Measurements from ENCODE around the gene AUTS2.

Gene AUTS2

DNA sequence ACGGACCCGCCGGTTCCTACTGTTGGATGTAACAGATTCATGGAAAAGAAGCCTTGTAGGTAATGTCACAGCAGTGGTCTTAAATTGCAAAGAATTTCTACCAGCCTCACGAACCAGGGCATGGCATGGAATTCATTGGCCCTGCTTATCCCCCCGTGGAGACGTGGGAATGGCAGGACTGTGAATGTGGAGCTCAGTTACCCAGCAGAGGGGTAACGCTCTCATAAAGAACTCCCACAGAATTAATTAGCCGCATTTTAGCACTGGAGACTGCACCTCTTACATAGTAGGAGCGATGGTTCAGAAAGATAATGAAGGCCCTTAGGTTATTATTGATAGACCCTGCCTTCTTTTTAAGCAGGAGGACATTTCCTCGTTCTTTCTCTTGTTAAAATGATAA lies 715.4 kb downstream of the AUTS2 start:
- no peak for DNase-seq (ENCODE audit: low spot score)

DNA sequence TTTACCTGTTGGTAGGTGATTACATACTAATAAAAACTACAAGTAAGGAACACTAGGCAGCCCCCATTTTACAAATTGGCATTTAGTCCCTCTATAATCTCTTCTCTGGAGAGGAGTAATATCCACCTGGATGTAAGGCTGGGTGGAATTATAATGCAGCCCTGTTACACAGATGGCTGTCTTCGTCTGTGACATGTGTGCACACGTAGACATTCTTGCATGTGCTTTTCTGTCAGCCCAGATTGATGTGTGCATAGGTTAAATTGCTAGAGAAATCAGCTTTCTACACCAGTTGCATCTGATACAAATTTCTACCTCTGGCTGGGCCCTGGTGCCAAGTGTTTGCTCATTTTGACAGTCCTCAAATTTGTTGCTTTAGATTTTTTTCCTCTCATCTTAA lies 715.9 kb downstream of the AUTS2 start:
- DNase-seq (ENCODE audit: low spot score): no peak

DNA sequence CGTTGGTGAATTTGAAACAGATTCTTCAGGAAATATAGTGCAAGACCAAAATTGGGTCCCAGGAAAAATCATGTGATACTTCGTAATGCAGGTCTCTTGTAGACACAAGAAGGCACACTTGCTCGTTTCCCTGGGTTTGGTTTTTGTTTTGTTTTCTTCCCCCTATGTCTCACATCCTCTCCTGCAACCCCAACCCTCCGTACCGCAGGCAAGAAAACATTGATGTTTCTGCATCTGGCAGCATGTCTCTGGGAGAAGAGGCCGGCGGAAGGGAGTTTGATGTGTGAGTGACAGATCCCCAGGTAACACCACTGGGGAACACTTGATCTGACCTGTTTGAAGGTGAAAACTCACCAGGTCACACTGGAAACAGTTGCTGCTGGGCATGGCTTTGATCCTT lies 718.5 kb downstream of the AUTS2 start:
- no peak for DNase-seq (ENCODE audit: low spot score)

DNA sequence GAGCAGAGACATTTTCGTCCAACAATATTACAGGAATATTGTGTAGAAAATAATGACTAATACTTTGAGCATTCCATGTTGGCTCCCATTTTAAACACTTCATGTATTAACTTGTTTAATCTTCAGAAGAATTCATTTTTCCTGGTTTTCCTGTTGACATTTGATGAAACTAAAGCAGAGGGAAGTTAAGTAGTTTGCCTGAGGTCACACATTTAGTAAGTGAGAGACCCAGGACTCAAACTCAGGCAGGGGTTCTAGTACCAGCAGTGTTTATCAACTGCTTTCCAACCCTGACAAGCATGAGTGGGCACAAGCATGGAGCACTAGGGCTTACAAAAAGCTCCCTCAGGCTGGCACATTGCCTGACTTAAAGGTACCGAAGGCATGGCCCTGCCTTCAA lies 719.1 kb downstream of the AUTS2 start:
- no peak for DNase-seq (ENCODE audit: low spot score)

DNA sequence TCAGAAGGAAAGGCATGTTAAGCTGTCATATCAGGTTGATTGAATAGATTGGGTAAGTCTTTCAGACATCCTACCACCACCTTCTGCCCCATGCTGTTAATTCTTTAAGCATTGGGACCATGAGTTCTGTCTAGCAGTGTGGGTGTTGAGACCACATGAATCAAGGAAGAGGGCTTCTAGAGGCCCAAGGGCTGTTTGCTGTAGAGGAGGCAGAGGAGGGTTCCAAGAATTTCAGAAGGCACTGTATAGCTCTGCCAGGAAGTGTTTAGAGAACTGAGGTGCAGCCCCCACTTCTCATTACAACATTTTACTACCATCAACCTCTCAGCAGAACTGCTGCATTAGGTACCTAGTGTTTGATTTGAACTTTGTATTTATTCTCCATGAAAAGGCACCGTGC lies 720.2 kb downstream of the AUTS2 start:
- no peak for DNase-seq (ENCODE audit: low spot score)

DNA sequence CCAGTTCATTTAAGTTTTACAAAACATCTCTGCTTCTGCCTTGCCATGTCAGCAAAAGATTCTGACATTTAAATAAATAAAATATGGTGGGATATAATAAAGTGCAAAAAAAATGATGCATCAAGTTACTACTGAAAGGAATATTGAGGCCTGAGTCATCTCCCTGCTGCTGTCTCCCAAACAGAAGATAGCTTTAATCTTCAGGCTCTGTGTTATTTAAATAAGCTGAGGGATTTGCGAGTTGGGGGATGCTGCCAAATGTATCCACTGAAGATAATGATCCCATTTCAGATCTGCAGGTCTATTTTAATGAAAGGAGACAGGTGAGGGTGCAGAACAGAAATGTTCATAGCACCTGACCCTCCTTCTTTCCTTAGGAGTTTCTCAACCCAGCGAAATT lies 720.8 kb downstream of the AUTS2 start:
- no peak for DNase-seq (ENCODE audit: low spot score)

DNA sequence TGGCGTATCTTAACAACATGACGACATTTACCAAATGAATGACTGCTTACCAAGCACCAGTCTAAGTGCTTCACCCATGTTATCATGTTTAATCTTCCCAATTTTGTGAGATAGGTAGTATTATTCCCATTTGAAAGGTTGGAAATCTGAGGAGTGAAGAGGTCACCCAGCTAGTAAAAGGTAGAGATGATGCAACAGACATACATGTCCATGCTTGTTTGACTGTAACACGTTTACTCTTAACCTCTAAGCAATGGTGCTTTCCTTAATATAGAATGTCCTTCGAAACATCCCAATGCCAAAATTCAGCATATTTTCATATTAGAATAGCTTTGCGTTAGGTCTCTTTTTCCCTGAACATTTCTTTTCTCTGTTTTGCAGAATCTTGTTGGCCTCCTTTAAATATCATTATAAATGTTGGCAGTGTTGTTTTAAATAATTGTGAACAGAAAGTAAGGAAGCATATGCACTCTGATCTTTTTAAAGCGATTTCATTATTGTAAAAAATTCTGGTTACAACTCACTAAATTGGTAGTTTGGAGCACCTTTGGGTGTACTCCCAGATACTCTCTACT lies 722.8 kb downstream of the AUTS2 start:
- DNase-seq (ENCODE audit: low spot score): no peak

DNA sequence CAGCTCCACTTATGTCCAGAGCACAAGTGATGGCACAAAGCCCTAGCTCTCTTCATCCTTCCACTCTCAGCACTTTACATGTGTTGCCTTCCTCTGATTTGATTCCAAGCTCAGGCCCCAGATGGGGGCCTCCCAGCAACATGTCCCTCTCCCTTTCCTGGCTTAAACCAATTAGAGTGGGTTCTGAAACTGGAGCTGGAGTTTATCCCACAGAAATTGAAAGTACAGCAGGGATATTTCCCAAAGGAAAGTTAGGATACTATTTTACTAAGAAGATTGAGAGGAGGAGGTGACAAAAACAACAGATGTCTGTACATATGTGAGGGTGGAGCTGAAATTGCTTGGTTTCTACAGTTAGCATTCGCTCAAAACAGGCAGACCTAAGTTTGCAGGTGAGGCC lies 724.6 kb downstream of the AUTS2 start:
- no peak for DNase-seq (ENCODE audit: low spot score)

DNA sequence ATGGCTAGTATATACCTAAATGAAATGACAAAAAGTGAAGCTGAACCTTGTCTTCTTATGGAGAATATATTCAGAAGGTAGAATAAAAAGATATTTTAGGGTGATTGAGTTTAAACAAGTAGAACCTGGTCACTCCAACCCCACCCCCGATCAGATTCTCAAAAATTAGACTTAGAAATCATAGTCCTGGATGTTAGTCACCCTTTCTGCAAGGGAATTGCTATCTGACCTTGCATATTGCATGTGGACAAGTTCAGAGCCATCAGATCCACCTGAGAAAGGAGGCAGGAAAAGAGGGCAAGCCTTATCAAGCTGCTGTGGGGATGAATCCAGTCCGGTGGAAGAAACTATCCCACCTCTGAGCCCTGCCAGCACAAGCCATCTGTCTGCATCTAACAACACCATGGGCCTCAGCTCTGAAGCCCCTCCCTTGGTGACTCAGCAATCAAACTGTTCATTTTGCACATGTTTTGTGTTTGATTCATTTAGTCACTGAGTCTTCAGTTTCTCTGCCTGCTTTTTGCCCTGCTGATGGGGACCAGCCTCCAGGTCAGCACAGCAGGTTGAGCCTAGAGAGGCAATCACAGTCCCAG lies 727.3 kb downstream of the AUTS2 start:
- peak; percentile 3 for DNase-seq (ENCODE audit: low spot score)

DNA sequence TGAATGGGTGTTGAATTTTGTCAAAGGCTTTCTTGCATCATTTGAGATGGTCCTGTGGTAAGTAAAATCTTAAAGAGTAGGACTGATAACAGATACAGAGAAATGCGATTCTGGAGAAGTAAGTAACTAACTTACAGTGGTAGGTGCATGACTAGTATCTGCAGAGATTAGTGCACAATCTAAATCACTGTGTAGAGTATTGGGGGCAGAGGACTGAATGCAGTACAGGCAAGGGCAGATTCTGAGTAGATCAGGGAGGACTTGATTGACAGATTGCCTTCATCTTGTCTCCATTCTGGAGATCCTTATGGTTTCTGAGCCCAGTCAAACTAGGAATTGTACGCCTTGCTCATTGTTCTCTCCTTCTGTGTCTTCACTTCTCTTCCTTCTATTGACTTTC lies 736.0 kb downstream of the AUTS2 start:
- no peak for DNase-seq (ENCODE audit: low spot score)

DNA sequence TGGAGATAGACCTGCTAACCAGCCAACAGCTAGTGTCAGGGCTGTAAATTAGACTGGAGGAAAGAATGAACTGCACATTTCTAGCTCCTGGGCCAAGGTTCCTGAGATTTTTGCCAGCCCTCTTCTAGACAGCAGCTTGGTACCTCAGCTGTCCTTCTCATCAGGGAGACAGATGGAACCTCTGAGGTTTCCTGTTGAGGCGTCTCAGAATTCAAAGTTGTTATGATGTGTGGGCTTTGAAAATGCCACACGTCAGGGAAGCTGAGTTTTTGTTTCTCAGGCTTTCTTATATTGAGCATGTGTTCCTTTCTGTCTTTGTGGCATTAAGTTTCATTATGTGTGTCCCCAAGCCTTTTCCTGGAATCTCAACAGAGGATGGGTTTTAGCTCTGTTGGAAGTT lies 736.6 kb downstream of the AUTS2 start:
- DNase-seq (ENCODE audit: low spot score): no peak

DNA sequence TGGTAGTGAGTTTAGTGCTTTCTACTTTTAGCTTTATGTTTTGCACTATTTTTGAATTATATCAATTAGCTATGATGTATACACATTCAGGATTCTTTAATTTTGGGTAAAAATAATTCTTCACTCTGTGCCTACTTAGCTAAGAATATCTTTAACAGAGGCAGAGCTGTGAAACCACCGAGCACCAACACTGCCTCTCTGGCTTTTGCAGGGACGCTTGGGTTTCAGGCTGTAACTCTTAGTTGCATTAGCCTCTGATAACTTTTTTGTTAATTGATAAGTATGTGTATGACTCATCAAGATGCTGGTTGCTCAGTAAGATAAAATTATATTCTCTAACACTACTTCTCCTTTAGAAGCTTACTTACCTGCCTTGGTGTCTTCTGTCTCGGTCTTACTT lies 738.3 kb downstream of the AUTS2 start:
- DNase-seq (ENCODE audit: low spot score): no peak

DNA sequence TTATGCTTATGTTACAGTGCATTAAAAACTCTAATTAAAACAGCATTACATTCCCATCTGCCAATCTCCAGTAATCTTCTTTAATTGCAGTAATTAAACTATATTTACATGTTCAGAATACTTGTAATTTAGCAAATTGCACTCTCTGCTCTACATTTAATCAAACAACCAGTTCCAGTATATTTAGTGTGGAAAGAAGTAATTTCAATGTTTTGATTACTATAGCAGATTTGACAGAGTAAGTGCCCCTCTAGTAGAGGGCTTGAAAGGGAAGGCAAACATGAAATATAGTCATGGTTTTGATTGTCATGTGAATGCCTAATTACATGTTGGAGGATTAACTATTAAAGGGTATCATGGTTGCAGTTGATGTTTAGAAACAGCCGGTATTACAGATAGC lies 739.7 kb downstream of the AUTS2 start:
- no peak for DNase-seq (ENCODE audit: low spot score)

DNA sequence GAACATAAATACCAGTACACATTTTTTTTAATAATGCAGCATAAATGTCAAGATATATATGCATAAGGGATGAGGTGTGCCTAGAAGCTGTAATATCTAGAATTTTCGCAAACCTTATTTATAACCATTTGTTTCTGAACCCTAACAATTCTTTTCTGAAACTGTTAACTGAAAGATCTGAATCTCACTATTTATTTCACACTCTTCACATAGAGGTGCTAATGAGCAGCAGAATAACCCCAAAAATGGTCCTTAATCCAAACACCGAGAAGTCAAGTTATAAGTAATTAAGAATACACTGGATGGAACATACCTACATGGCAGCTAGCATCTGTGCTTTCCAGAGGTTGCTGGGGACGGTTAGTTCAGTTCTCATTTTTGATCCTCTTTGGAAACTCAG lies 742.0 kb downstream of the AUTS2 start:
- no peak for DNase-seq (ENCODE audit: low spot score)

DNA sequence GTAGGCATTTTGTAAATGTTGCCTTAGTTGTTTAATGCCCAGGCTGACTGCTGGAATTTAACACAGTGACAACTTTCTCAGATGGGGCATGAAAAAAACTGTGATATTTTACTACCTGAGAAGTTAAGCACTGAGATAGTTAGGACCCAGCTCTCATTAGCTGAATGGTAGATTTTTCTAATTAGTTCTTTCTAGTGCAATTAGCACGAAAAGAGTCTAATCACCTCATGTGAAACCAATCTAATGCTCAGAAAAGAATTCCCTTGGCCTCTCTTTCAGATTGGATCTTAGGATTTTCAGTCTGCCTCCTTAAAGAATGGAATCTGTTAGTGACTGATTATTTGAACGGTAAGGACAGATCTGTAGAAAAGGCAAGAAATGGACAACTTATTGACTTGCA lies 743.2 kb downstream of the AUTS2 start:
- no peak for DNase-seq (ENCODE audit: low spot score)

DNA sequence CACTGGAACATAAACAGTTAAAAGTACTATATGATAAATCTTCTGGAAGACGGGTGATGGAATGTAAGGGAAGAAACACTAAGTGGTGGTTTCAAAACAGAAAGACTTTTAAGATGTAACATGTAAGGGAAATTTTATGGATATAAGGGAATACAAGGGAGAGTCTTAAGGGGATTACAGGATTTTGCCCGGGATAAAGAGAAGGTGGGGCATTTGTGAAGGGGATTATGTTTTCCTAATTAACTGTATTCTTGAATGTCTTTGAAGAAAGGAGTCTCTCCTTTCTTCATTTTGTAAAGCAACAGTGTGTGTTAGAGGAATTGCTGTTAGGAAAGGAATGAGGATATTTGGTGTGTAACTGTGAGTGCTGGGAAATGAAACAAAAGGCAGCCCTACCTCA lies 745.2 kb downstream of the AUTS2 start:
- no peak for DNase-seq (ENCODE audit: low spot score)

DNA sequence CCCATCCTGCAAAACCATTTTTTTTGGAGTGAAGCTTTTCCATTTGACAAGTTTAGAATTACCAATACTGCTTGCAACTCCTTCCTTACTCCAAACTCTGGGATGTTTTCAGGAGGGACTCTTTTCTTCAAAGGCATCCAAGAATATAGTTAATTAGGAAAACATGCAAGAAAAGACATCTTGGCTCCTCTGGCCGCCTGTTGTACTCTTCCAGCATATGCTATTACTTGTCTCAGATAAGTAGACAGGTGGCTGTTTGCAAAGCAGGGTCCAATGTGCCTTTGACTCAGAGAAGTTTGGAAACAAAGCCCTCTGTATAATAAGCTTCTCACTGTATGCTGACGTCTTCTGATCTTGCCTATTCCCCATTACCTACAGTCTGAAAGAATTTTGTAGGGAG lies 746.5 kb downstream of the AUTS2 start:
- DNase-seq (ENCODE audit: low spot score): no peak

DNA sequence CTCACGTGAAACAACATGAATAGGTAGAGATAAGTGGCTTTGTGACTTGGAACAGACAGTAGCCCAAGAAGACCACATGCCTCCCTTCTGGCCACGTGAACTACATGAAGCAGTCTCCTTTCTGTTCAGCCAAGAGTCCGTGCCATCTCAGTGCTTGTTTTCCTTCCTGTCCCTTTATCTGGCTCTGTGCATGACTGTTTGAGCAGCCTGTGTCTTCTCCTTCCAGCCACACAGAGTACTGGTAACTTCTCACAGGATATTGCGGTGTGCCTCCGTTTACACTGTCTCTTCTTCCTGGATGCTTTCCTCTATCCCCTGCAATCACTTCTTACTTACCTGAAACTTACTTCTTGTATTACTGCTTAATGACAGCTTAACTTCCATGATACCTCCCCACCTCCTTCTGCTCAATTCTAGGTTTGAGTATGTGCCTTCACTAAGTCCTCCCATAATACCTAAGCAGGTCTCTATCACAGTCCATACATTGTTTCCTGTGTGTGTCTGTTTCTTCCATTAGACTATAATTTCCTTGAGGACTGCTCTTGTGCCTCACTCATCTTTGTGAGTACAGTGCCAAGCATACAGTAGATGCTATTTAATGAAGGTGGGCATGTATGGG lies 748.7 kb downstream of the AUTS2 start:
- no peak for DNase-seq (ENCODE audit: low spot score)

DNA sequence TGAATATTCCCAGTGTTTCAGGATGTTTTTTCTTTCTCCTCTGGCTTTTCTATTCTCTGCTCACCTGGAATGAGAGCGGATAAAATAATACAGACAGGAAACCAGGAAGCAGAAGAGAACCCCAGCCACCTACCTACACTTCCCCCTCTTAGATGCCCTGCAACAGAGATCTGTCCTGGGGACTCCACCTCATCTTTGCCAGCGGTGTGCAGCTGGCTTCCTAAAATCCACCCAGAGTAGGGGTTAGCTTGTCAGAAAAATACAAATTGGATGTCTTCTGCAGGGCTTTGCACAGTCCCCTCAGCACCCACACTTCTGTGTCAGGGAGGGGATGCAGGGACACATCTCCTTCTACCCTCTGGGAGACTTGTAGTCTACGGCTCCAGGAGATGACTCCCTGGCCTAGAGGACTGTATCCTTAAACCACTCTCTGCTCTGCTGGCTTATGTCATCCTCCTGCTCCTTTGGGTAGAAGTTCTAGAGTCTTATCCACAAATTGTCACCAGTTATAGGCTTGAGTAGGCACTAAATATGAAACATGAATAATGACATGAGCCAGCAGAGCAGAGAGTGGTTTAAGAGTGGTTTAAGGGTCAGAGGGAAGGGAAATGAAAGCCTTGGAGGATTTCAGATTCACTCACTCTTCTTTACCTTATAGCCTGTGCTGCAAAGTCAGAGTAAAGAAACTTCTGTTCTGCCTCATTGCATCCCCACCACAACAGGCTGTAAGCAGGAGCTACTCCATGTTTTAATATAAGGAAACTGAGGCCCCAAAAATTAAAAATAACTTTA lies 749.4 kb downstream of the AUTS2 start:
- no peak for DNase-seq (ENCODE audit: low spot score)

DNA sequence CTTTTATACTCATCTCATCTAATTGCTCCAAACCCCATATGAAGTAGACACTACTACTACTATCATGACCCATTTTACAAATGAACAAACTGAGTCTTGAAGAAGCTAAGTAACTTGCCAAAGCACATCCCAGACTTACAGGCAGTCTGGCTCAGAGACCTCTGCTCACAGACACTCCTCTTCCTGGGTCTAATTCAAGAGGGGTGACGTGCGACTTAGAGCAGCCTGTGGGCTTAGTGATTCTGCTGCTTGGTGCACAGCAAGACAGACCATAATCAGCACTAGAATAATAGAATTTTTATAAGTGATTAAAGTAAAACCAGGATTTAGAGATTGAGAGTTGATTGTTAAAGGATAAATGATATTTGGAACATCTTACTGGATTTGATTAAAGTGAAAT lies 750.8 kb downstream of the AUTS2 start:
- DNase-seq (ENCODE audit: low spot score): no peak

DNA sequence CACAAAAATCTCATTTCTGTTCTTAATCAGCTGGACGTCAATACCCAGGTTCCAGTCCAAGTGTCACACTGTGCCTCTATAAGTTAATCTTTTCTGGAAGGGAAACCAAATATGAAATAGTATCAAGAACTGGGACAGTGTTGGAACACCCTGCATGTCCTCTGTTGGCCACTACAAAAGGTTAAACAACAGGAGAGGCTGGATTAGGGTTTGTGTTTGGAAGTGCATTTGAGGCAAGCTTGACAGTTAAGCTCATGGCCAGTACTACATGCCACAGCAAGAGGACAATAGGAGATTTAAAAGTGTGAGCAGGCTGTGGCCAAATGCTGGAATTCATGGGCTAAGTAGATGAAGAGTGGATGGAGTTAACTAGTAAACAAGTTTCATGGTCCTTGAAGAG lies 751.5 kb downstream of the AUTS2 start:
- no peak for DNase-seq (ENCODE audit: low spot score)

DNA sequence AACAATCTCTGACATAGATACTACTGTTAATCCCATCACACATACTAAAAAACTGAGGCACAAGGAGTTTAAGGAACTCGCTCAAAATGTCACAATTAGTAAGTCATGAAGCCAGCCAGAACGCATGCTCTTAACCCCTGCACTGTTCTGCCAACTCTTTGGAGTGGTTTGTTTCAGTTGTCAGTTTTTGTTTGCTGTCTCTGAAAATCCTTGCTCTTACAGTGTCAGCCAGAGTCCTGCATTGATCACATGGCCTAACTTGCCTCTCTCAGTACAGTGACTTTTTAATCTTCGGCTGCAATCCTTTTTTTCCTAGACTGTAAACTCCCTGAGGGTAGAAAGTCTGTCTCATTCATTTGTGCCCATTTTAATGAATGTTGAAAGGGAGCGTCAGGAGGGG lies 753.8 kb downstream of the AUTS2 start:
- no peak for DNase-seq (ENCODE audit: low spot score)

DNA sequence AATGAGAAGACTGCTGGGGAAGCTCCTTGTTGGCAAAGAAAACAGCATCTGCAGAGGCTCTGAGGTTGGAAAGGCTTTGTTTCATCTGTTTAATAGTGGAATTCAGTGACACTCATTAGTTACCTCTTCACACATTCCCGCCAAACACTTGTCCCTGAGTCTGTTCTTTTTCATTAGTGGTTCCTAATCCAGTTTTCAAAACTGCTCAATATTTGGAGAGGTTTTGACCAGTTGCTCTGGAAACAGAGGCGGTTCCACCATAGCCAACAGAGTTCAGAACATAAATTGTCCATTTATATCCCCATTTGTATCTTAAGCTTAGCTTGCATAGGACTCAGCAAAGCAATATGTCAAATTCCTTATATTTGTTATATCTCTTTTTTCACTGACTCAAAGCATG lies 754.6 kb downstream of the AUTS2 start:
- no peak for DNase-seq (ENCODE audit: low spot score)
